CD4-positive, alpha-beta T cell treated with Interferon alpha-2 for 1 hour (primary cell): ENCODE data around the gene RIMS4.
"Not testable (repeated sequence)": the region's sequence is repeated elsewhere in the genome, so short reads cannot be mapped to it uniquely, and the experiment has no call there.

Source experiments
- DNase-seq, 2 donors: peaks; one replicate each; pipeline ENCODE4 v3.0.0-alpha.2; 2020 to 2022

RIMS4 gene

GRCh38 chr20:44829688-44830087, 19.3 kb upstream of the RIMS4 start:
- no peak for DNase-seq

GRCh38 chr20:44828640-44829039, 18.3 kb upstream of the RIMS4 start:
- no peak for DNase-seq

- DNase-seq = no peak
Measured at GRCh38 chr20:44827401-44827800, 17.1 kb upstream of the RIMS4 start.

DNA sequence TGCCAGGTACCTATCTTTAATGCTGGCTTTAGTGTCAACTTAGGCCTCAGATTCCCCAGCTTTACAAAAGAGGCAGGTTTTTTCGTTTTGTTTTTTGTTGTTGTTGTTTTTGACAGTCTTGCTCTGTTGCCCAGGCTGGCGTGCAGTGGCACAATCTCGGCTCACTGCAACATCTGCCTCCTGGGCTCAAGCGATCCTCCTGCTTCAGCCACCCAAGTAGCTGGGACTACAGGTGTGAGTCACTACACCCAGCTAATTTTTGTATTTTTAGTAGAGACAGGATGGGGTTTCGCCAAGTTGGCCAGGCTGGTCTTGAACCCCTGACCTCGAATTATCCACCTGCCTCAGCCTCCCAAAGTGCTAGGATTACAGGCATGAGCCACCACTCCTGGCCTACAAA, 11.2 kb upstream of the RIMS4 start:
- not testable (repeated sequence) for DNase-seq

- DNase-seq = no peak
Measured at GRCh38 chr20:44819936-44820335, 9.6 kb upstream of the RIMS4 start.

GRCh38 chr20:44817143-44817910, 7.0 kb upstream of the RIMS4 start:
- DNase-seq = no peak

- DNase-seq = no peak
Measured at GRCh38 chr20:44814937-44815336, 4.6 kb upstream of the RIMS4 start.

GRCh38 chr20:44811150-44811685, 872 bp upstream of the RIMS4 start:
- no peak for DNase-seq

- DNase-seq = no peak
Measured at GRCh38 chr20:44810061-44810390, 320 bp downstream of the RIMS4 start.

DNA sequence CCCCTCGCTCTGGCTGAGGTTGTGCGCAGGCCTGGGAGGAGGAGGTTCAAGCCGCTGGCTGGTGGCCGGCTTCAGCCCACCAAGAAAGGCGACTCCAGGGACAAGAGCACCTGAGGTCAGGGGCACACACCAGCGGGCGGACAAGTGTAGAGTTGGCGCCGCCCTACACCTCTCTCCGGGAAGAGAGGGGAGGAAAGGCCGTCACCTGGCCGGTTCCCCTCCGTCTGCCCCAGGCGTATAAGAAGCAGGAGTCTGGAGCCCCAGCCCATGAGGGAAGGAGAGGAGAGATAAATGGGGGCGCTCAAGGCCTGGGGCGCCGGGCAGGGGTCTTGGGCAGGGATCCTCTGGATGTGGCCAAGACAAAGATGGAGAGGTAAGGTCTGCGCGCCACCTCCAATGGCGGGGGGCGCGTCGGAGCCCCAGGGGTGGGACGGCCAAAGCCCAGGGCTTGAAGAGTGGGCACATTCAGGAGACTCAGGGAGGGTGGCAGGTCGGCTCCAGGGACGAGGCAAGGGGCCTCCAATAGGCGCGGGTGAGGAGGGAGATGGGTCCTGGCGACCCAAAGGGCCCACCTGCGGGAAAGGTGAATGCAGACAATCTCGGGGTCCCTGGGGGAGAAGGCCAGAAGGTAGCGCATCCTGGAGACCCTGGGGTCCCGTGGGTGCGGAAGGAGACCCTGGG, 826 bp downstream of the RIMS4 start:
- DNase-seq = no peak

GRCh38 chr20:44807684-44808056, 2.7 kb downstream of the RIMS4 start:
- no peak for DNase-seq

- no peak for DNase-seq
Measured at GRCh38 chr20:44807051-44807683, 3.2 kb downstream of the RIMS4 start.

DNA sequence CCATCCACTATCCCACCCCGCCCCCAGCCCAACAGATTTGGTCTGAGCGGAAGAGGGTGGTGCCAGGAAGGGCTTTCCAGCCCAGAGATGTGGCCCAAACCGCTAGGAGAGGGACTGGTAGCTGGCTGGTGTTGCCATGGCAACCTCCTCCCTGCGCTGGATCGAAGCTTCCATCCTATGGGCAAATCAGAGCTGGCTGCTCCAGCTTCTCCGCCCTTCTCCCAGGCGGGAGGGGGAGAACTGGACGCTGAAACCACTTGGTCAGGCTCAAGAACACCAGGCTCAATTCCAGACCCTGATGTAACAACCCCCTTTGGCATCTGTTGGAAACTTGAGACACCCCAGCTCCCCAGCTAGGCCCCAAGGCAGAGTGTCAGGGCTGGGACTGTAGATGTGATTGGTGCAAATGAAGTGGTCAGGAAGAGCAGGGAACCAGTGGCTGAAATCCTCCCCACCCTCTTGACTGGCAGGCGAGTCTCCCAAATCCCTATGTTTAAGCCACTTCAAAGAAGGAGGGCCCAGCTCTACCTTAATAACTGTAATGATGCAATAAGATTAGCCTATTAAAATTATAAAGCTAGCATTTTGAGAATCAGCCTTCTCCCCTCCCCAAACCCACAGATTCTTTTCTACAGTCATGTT, 4.2 kb downstream of the RIMS4 start:
- DNase-seq = no peak

DNA sequence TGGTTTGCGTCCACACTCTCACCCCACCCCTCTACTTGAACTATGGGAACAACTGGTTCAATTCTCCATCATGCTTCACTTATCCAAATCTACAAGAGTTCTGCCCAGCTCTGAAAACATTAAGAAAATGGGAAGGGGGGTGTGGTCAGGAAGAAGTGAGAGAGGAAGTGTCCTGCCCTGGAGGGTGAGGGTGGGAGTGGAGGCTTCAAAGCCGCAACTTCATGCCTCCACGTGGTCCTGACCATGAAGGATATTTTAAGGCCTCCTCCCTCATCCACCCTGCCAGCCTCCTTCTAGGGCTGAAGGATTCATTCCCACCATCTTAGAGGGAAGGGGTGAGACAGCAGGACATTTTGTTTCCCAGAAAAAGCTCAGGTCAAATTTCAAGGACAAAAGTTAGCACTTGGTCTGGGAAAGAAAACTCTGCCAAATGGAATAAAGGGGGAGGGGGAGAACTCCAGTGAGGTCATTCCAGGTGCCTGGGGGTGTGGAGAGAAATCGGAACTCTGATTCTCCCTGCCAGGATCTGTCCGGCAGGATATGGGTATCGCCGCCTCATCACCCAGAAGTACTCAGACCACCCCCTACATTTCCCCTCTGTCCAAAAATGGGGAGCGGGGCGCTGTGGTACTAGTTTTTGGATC, 4.9 kb downstream of the RIMS4 start:
- no peak for DNase-seq

DNA sequence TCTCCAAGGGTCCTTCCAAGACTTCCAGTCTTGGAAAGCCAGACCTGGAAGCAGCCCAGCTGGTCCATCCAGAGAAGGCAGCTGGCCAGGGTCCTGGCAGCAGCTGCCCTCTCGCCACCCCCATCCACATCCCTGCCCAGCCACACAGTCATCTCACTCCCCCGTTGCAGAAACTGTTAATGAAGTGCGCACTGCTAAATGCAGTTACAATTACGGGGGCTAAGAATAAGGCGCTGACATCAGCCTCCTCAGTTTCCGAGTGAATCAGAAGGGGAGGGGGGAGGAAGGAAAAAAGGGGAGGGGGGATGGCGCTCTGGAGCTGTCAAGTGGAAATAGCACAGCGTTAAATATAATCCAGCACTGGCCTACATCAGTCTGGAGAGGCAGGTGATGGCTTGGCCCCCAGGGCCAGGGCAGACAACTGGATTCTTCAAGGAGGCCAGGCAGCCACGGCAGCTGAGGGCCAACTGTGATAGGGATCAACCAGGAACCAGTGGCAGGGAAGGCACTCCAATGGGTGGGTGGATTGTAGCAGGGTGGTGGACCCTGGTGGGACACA, 6.9 kb downstream of the RIMS4 start:
- no peak for DNase-seq

GRCh38 chr20:44802702-44803101, 7.6 kb downstream of the RIMS4 start:
- DNase-seq = no peak

DNA sequence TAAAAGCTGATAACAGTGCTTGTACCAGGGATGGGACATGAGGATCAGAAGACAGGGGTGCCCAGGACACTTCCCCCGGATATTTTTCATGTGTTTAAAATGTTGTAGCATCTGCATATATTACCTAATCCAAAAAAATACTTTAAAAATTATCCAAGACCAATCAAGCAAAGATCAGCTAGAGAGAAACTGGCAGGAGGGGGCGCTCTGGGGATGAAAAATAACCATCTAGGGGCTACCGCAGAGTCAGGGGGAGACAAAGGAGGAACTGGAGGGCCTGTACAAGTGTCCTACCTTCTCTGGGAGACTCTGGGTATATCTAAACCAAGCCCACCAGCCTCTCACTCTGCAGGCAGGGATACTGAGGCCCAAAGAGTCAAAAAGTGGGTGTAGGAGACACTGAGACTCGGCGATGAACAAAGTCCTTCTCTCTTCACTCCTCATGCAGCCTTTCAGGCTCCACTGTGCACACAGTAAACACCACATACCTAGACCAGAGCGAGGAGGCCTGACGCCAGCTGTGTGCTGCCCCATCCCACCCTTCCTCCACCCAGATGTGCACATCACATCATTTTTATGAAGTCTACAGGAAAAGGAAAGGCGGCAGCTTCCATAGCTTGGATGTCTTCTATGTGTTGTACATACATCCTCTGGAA, 9.8 kb downstream of the RIMS4 start:
- DNase-seq = no peak

GRCh38 chr20:44799691-44800090, 10.7 kb downstream of the RIMS4 start:
- no peak for DNase-seq

DNA sequence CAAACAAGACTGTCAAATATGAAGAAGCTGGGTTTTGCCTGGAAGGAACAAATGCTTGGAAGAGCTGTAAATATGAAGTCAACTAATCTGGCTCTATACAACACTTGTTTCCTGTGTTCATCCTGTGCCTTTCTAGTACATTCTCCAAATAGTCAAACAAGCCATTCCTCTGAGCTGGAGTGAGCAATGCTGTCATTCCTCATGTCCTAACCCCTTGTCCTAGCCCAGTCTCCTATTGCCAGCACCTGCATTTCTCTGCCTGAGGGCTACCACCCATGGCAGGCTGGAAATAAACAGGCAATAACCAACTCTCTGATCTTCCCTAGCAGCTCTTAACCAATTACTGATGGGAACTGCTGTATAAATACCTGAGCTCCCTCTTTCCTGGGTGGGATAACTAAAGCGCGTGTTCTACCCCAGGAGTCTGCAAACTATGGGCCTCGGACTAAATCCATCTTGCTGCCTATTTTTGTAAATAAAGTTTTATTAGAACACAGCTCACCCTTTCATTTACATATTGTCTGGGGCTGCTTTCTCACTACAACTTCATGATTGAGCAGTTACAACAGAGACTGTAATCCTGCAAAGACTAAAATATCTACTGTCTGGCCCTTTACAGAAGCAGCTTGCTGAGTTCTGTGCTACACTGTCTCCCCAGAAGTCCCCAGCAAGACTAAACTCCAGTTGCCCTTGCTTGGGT, 13.4 kb downstream of the RIMS4 start:
- no peak for DNase-seq

DNA sequence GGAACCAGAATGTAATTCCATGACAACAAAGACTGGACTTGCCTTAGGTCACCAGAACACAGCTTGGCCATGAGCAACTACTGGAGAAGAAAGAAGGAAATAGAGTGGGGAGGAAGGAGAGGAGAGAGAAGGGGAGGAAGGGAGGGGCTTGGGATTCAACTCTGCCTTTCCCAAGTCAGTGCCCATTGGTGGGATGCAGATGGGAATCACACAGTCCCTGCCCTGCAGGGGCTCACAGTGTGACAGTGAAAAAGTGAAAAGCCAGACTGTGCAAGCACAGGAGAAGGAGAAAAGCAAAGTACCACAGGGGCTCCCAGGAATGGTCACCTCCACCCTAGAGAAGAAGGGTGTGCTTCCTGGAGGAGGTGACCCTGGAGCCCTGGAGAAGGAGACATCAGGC, 14.0 kb downstream of the RIMS4 start:
- no peak for DNase-seq

DNA sequence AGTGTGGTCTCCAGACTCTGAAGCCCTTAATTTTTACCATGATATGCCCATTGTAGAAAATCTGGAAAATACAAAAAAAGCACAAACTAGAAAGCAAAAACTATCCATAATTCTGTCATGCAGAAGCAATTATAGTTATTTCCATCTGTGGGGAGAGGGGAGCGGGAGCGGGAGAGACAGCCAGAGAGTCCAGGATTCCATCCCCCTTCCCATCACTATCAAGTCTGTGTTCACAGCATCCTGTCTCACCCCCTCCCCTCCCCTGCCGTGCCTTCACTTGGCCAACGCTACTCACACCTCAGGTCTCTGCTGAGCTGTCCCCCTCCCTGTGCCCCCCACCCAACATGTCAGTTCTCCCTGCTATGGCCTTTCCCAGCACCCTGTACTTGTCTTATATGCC, 14.5 kb downstream of the RIMS4 start:
- no peak for DNase-seq

- DNase-seq = no peak
Measured at GRCh38 chr20:44792796-44793195, 17.6 kb downstream of the RIMS4 start.
